ENCODE results near the gene BDKRB1. TPM values are rescaled to one million over a fixed set of nuclear protein-coding genes. Genes with fewer than 3 reads are reported as not detected.

The BDKRB1 gene
- total RNA-seq, 1 donor from 2014 or later, result not detected

- H3K9me3 Mint-ChIP-seq, result peaks cover 14% of the 10 kb centered on the region
- Histone ChIP-seq H3K4me3 (no peak overlapping the region), H3K79me2 (ENCODE audit: low read depth) (no peaks in the 10 kb centered on the region), H3K27me3 (no peaks in the 10 kb centered on the region), H3K9ac (no peak overlapping the region), H3F3A (ENCODE audit: low read depth) (no peaks in the 10 kb centered on the region), H3K27ac (no peak overlapping the region), H4K20me1 (ENCODE audit: low read depth) (no peaks in the 10 kb centered on the region), H3K9me3 (ENCODE audit: low read depth) (no peaks in the 10 kb centered on the region), H3K4me1 (no peaks in the 10 kb centered on the region), H3K4me2 (no peak overlapping the region), H3K36me3 (no peaks in the 10 kb centered on the region), H2AFZ (replicated peaks) (no peak overlapping the region)
- no peak overlapping the region for H3K27ac Mint-ChIP-seq
- H3K36me3 Mint-ChIP-seq, result no peaks in the 10 kb centered on the region
- TF ChIP-seq CTCF (IDR thresholded peaks at IDR 0.05) (no peak), EZH2phosphoT487 (IDR thresholded peaks at IDR 0.05) (no peak), EZH2 (IDR thresholded peaks at IDR 0.05) (no peak)
- H3K27me3 Mint-ChIP-seq (ENCODE audit: insufficient read depth, low read depth), result peaks cover 8% of the 10 kb centered on the region
- peaks cover 2% of the 10 kb centered on the region for H3K4me1 Mint-ChIP-seq
- no peak for DNase-seq (ENCODE audit: low spot score)
- no peak overlapping the region for H3K4me3 Mint-ChIP-seq
Observed at GRCh38 chr14:96264200-96264553, 8.2 kb downstream of the BDKRB1 start.

DNA sequence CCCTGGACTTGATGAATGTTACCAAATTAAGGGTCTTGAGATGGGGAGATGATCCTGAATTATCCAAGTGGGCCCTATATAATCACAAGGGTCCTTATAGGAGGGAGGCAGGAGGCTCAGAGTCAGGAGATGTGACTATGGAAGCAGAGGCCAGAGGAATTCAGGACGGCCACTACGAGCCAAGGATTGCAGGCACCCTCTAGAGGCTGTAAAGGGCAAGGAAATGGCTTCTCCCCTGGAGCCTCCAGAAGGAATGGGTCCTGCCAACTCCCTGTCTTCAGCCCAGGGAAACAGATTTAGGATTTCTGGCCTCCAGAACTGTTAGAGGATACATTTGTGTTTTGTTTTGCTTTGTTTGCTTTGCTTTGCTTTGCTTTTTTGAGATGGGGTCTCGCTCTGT lies 8.8 kb downstream of the BDKRB1 start:
- Histone ChIP-seq H3K36me3 (no peaks in the 10 kb centered on the region), H3K9ac (no peak overlapping the region), H3K27me3 (no peaks in the 10 kb centered on the region), H3K4me3 (no peak overlapping the region), H3K4me2 (no peak overlapping the region), H4K20me1 (ENCODE audit: low read depth) (no peaks in the 10 kb centered on the region), H2AFZ (replicated peaks) (no peak overlapping the region), H3F3A (ENCODE audit: low read depth) (no peaks in the 10 kb centered on the region), H3K4me1 (no peaks in the 10 kb centered on the region), H3K79me2 (ENCODE audit: low read depth) (no peaks in the 10 kb centered on the region), H3K27ac (no peak overlapping the region), H3K9me3 (ENCODE audit: low read depth) (no peaks in the 10 kb centered on the region)
- Mint-ChIP-seq H3K9me3 (peaks cover 8% of the 10 kb centered on the region), H3K4me1 (peaks cover 2% of the 10 kb centered on the region), H3K27ac (no peak overlapping the region), H3K4me3 (no peak overlapping the region), H3K27me3 (ENCODE audit: insufficient read depth, low read depth) (peaks cover 8% of the 10 kb centered on the region), H3K36me3 (no peaks in the 10 kb centered on the region)
- peak; percentile 25 for DNase-seq (ENCODE audit: low spot score)
- peak; percentile 44 for TF ChIP-seq CTCF (IDR thresholded peaks at IDR 0.05)
- no peak for TF ChIP-seq EZH2phosphoT487 (IDR thresholded peaks at IDR 0.05)

DNA sequence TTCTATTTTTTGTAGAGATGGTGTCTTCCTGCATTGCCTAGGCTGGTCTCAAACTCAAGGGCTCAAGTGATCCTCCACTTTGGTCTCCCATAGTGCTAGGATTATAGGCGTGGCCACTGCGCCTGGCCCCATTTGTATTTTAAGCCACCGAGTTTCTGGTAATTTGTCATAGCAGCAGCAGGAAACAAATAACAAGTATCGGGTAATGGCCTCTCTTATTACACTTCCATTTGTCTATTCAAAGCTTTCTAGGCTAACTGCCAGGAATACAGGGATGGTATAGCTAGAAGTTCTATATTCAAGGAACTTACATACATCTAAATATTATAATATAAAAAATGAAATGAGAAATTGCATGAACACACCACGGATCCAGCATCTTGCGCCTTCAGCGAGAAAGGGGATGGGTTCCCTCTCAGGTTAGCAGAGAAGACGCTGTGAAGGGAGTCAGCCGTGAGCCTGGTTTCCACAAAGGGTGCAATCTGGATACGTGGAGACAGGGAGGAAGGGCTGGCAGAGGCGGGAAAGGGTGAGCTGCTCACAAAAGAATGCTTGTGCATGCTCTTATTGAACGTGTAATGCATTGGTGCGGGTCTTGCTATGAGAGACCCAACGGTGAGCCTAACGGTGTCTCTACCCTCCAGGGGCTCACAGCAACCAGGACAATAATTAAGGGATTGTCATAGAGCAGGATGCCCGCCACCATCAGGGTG lies 9.5 kb downstream of the BDKRB1 start:
- no peak overlapping the region for H3K4me3 ChIP-seq
- H2AFZ ChIP-seq (replicated peaks), result no peak overlapping the region
- H3K27me3 ChIP-seq, result no peaks in the 10 kb centered on the region
- H3K9me3 ChIP-seq (ENCODE audit: low read depth), result no peaks in the 10 kb centered on the region
- H3K27me3 Mint-ChIP-seq (ENCODE audit: insufficient read depth, low read depth), result peaks cover 10% of the 10 kb centered on the region
- no peaks in the 10 kb centered on the region for H3K79me2 ChIP-seq (ENCODE audit: low read depth)
- H3K9me3 Mint-ChIP-seq, result peaks cover 5% of the 10 kb centered on the region
- no peaks in the 10 kb centered on the region for H3K36me3 Mint-ChIP-seq
- peaks cover 2% of the 10 kb centered on the region for H3K4me1 Mint-ChIP-seq
- no peak for TF ChIP-seq EZH2 (IDR thresholded peaks at IDR 0.05)
- no peak for TF ChIP-seq CTCF (IDR thresholded peaks at IDR 0.05)
- no peak for TF ChIP-seq EZH2phosphoT487 (IDR thresholded peaks at IDR 0.05)
- no peak overlapping the region for H3K4me3 Mint-ChIP-seq
- H3K27ac Mint-ChIP-seq, result no peak overlapping the region
- no peak for DNase-seq (ENCODE audit: low spot score)
- no peaks in the 10 kb centered on the region for H3K36me3 ChIP-seq
- H3K27ac ChIP-seq, result no peak overlapping the region
- H4K20me1 ChIP-seq (ENCODE audit: low read depth), result no peaks in the 10 kb centered on the region
- no peaks in the 10 kb centered on the region for H3F3A ChIP-seq (ENCODE audit: low read depth)
- H3K4me1 ChIP-seq, result no peaks in the 10 kb centered on the region
- H3K9ac ChIP-seq, result no peak overlapping the region
- no peak overlapping the region for H3K4me2 ChIP-seq
